ENCODE results near the gene FTO.

DNA sequence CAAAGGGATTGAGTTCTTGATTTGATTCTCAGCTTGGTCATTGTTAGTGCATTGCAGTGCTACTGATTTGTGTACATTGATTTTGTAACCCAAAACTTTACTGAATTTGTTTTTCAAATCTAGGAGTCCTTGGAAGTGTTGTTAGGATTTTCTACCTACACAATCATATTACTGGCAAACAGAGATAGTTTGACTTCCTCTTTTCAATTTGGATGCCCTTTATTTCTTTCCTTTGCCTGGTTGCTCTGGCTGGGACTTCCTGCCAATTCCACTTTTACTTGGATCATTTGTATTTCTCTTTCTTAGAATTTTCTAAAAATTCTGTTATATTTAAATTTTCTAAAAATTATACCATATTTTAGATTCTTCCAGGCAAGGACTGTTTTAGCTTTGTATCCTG is 151.1 kb downstream of the FTO start:
- TF ChIP-seq, protein P1, sequence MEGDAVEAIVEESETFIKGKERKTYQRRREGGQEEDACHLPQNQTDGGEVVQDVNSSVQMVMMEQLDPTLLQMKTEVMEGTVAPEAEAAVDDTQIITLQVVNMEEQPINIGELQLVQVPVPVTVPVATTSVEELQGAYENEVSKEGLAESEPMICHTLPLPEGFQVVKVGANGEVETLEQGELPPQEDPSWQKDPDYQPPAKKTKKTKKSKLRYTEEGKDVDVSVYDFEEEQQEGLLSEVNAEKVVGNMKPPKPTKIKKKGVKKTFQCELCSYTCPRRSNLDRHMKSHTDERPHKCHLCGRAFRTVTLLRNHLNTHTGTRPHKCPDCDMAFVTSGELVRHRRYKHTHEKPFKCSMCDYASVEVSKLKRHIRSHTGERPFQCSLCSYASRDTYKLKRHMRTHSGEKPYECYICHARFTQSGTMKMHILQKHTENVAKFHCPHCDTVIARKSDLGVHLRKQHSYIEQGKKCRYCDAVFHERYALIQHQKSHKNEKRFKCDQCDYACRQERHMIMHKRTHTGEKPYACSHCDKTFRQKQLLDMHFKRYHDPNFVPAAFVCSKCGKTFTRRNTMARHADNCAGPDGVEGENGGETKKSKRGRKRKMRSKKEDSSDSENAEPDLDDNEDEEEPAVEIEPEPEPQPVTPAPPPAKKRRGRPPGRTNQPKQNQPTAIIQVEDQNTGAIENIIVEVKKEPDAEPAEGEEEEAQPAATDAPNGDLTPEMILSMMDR (IDR thresholded peaks at IDR 0.05; ENCODE audit: poor library complexity), result no peak
- TF ChIP-seq EZH2 (IDR thresholded peaks at IDR 0.05; ENCODE audit: borderline replicate concordance) (no peak), EZH2phosphoT487 (IDR thresholded peaks at IDR 0.05; ENCODE audit: low read depth, severe bottlenecking, unreplicated experiment) (no peak)

Data from hepatocyte (in vitro differentiated cells).